GM13976 (cell line): ENCODE measurements around the gene FOXN3.

Source experiments
- DNase-seq: peaks from one replicate; pipeline ENCODE4 v3.0.0; 2012; ENCODE audit warnings: low spot score
- CTCF ChIP-seq: IDR thresholded peaks from 2 replicates; pipeline ENCODE4 v1.5.1; 2012; ENCODE audit warnings: borderline replicate concordance, mild to moderate bottlenecking; ENCODE audit not compliant: insufficient read depth; ENCODE audit errors: extremely low read depth, missing control alignments, control extremely low read depth
- in situ Hi-C: fragments of 300-500 bp; cut with MboI; formaldehyde crosslinking; loops from one replicate; pipeline ENCODE4 v1.12.0; 2022; ENCODE audit warnings: low sequenced_read_pairs, mixed read lengths, inconsistent platforms; ENCODE audit not compliant: unreplicated experiment

Gene FOXN3

GRCh38 chr14:89307409-89307808, 109.6 kb downstream of the FOXN3 start:
- in situ Hi-C loops = no loop called here
- DNase-seq = no peak
- no peak for TF ChIP-seq CTCF

- peak; percentile 64 for DNase-seq
- TF ChIP-seq CTCF = no peak
- in situ Hi-C loops = no loop called here
Measured at GRCh38 chr14:89304972-89305703, 111.9 kb downstream of the FOXN3 start.

- no peak for DNase-seq
- TF ChIP-seq CTCF = no peak
- in situ Hi-C loops = no loop called here
Measured at GRCh38 chr14:89304561-89304960, 112.5 kb downstream of the FOXN3 start.

GRCh38 chr14:89303456-89304435, 113.3 kb downstream of the FOXN3 start:
- in situ Hi-C loops = no loop called here
- peak; percentile 65 for DNase-seq
- TF ChIP-seq CTCF = no peak

- in situ Hi-C loops = no loop called here
- no peak for TF ChIP-seq CTCF
- no peak for DNase-seq
Measured at GRCh38 chr14:89302396-89302950, 114.6 kb downstream of the FOXN3 start.

GRCh38 chr14:89299587-89299986, 117.4 kb downstream of the FOXN3 start:
- TF ChIP-seq CTCF = no peak
- in situ Hi-C loops = no loop called here
- no peak for DNase-seq
